ENCODE results near the gene MYL5.

DNA sequence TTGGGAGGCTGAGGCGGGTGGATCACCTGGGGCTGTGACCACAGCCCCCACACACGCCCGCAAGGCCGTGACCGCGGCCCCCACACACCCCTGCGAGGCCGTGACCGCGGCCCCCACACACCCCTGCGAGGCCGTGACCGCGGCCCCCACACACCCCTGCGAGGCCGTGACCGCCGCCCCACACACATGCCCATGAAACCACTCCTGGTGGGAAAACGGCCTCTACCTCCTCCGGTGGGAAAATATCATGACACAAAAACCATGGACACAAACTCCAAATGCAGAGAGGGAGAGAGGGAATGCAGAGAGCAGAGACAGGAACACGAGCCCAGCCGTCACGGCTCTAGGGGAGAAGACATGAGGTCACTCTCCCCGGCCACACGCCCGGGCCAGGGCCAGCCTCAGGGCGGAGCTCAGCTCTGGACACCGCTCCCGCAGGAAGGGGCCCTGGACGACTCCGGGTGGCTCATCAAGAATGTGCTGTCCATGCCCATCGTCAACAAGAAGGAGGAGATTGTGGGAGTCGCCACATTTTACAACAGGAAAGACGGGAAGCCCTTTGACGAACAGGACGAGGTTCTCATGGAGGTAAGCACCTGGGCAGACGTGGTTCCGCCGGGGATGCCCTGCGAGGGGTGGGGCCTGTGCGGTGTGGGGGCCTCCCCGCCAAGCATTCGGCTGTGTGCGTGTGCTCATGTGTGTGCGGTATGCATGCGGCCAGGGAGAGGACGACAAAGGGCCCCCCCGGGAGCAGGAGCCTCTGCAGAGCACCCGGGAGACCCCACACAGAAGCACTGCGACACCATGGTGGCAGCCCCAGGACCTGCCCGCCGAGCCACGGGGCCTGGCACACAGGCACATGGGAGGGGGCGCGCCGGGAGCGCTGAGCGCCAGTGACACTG is 17.7 kb upstream of the MYL5 start:
- TF ChIP-seq POLR2A (IDR thresholded peaks at IDR 0.05; ENCODE audit: low read length): no peak
- TF ChIP-seq GATA1 (IDR thresholded peaks at IDR 0.05; ENCODE audit: low read depth, low read length): no peak

Measured in erythroblast (primary cell).